ENCODE measurements around the gene ADRA2B. TPM values are rescaled to one million over a fixed set of nuclear protein-coding genes. Genes with fewer than 3 reads are reported as not detected.

ADRA2B gene
- polyA plus RNA-seq, 3 donors: 1.6 TPM; not detected in 2

GRCh38 chr2:96089356-96090195, 26.8 kb downstream of the ADRA2B start:
- Histone ChIP-seq H3K4me3 (replicated peaks in 1 of 3; ENCODE audit: low read depth in 2 of 3, low read length in 3 of 3) (no peak overlapping the region), H3K9me3 (replicated peaks in 1 of 2; ENCODE audit: control insufficient read depth in 1 of 2, insufficient read depth in 1 of 2, low read length in 2 of 2) (no peaks in the 10 kb centered on the region), H3K4me1 (ENCODE audit: control insufficient read depth in 1 of 2, insufficient read depth in 2 of 2, low read length in 2 of 2) (peaks cover 22% of the 10 kb centered on the region in 2 donors), H3K79me2 (ENCODE audit: insufficient read depth, low read length) (no peaks in the 10 kb centered on the region), H3K9ac (ENCODE audit: insufficient read depth, low read length, poor library complexity, severe bottlenecking) (no peak overlapping the region), H3K4me2 (replicated peaks; ENCODE audit: extremely low read depth, low read length, poor library complexity, severe bottlenecking) (no peak overlapping the region), H3K36me3 (replicated peaks in 1 of 2; ENCODE audit: control insufficient read depth in 1 of 2, insufficient read depth in 2 of 2, low read length in 2 of 2) (no peaks in the 10 kb centered on the region), H2AFZ (ENCODE audit: insufficient read depth, low read depth, low read length, poor library complexity, severe bottlenecking) (no peak overlapping the region), H3K27ac (ENCODE audit: low read depth in 1 of 2, low read length in 2 of 2) (no peak overlapping the region), H4K20me1 (ENCODE audit: insufficient read depth, low read length) (no peaks in the 10 kb centered on the region), H3K27me3 (ENCODE audit: control insufficient read depth in 2 of 2, insufficient read depth in 2 of 2, low read length in 2 of 2) (no peaks in the 10 kb centered on the region)
- TF ChIP-seq, protein P1, sequence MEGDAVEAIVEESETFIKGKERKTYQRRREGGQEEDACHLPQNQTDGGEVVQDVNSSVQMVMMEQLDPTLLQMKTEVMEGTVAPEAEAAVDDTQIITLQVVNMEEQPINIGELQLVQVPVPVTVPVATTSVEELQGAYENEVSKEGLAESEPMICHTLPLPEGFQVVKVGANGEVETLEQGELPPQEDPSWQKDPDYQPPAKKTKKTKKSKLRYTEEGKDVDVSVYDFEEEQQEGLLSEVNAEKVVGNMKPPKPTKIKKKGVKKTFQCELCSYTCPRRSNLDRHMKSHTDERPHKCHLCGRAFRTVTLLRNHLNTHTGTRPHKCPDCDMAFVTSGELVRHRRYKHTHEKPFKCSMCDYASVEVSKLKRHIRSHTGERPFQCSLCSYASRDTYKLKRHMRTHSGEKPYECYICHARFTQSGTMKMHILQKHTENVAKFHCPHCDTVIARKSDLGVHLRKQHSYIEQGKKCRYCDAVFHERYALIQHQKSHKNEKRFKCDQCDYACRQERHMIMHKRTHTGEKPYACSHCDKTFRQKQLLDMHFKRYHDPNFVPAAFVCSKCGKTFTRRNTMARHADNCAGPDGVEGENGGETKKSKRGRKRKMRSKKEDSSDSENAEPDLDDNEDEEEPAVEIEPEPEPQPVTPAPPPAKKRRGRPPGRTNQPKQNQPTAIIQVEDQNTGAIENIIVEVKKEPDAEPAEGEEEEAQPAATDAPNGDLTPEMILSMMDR (IDR thresholded peaks at IDR 0.05): no peak
- Mint-ChIP-seq H3K27me3 (ENCODE audit: low read depth in 3 of 3) (peaks cover 4 to 6% (median 4%) of the 10 kb centered on the region in 3 donors), H3K4me1 (peaks cover 19% of the 10 kb centered on the region), H3K4me3 (no peak overlapping the region), H3K27ac (no peak overlapping the region), H3K36me3 (no peaks in the 10 kb centered on the region), H3K9me3 (no peaks in the 10 kb centered on the region)
- intact Hi-C loops (cut with micrococcal nuclease): no loop called here
- peak in 1 of 3 donors; percentile 1 for DNase-seq
- 89% methylated on average over 17 of the region's 22 CpGs for WGBS (ENCODE audit: insufficient coverage)

- Histone ChIP-seq H3K79me2 (ENCODE audit: insufficient read depth, low read length) (no peaks in the 10 kb centered on the region), H3K4me3 (replicated peaks in 1 of 3; ENCODE audit: low read depth in 2 of 3, low read length in 3 of 3) (no peak overlapping the region), H3K9ac (ENCODE audit: insufficient read depth, low read length, poor library complexity, severe bottlenecking) (no peak overlapping the region), H3K27me3 (ENCODE audit: control insufficient read depth in 2 of 2, insufficient read depth in 2 of 2, low read length in 2 of 2) (no peaks in the 10 kb centered on the region), H3K9me3 (replicated peaks in 1 of 2; ENCODE audit: control insufficient read depth in 1 of 2, insufficient read depth in 1 of 2, low read length in 2 of 2) (no peaks in the 10 kb centered on the region), H3K36me3 (replicated peaks in 1 of 2; ENCODE audit: control insufficient read depth in 1 of 2, insufficient read depth in 2 of 2, low read length in 2 of 2) (no peaks in the 10 kb centered on the region), H3K27ac (ENCODE audit: low read depth in 1 of 2, low read length in 2 of 2) (no peak overlapping the region), H2AFZ (ENCODE audit: insufficient read depth, low read depth, low read length, poor library complexity, severe bottlenecking) (no peak overlapping the region), H3K4me1 (ENCODE audit: control insufficient read depth in 1 of 2, insufficient read depth in 2 of 2, low read length in 2 of 2) (peaks cover 21% of the 10 kb centered on the region in 2 donors), H3K4me2 (replicated peaks; ENCODE audit: extremely low read depth, low read length, poor library complexity, severe bottlenecking) (no peak overlapping the region), H4K20me1 (ENCODE audit: insufficient read depth, low read length) (no peaks in the 10 kb centered on the region)
- peaks cover 20% of the 10 kb centered on the region for H3K4me1 Mint-ChIP-seq
- H3K36me3 Mint-ChIP-seq: no peaks in the 10 kb centered on the region
- H3K4me3 Mint-ChIP-seq: no peak overlapping the region
- no peak overlapping the region for H3K27ac Mint-ChIP-seq
- TF ChIP-seq, protein P1 (IDR thresholded peaks at IDR 0.05): no peak
- H3K9me3 Mint-ChIP-seq: no peaks in the 10 kb centered on the region
- peaks cover 4 to 6% (median 4%) of the 10 kb centered on the region in 3 donors for H3K27me3 Mint-ChIP-seq (ENCODE audit: low read depth in 3 of 3)
- intact Hi-C loops (cut with micrococcal nuclease): no loop called here
- DNase-seq: peak in 1 of 3 donors; percentile 2
- 91% methylated on average over 17 of the region's 19 CpGs for WGBS (ENCODE audit: insufficient coverage)
Measured at GRCh38 chr2:96088340-96089335, 27.7 kb downstream of the ADRA2B start.

Measured in CD14-positive monocyte (primary cell).